BLaER1 treated with 17β-estradiol and CSF1 and Interleukin-3, amounts not matched to agents 10 nM and 100 nM (cell line): Measurements from ENCODE around the gene PRPF6.
"Not testable (repeated sequence)": the region's sequence is repeated elsewhere in the genome, so short reads cannot be mapped to it uniquely, and the experiment has no call there.

Experiments used
- H3K27ac ChIP-seq, 11 experiments: shearing (Covaris generic); formaldehyde crosslinking; 2 replicates each; pipeline ENCODE4 v1.8.1; 2022
- H3K27me3 ChIP-seq, 11 experiments: shearing (Covaris generic); formaldehyde crosslinking; 2 replicates each; pipeline ENCODE4 v1.8.1; 2022
- H3K36me3 ChIP-seq, 11 experiments: shearing (Covaris generic); formaldehyde crosslinking; 2 replicates each; pipeline ENCODE4 v1.8.1; 2022
- H3K4me1 ChIP-seq, 10 experiments: shearing (Covaris generic); formaldehyde crosslinking; 2 replicates each; pipeline ENCODE4 v1.8.1; 2022
- H3K4me2 ChIP-seq, 11 experiments: shearing (Covaris generic); formaldehyde crosslinking; 2 replicates each; pipeline ENCODE4 v1.8.1; 2022
- H3K4me3 ChIP-seq, 10 experiments: shearing (Covaris generic); formaldehyde crosslinking; 2 replicates each; pipeline ENCODE4 v1.8.1; 2022
- H3K9ac ChIP-seq, 11 experiments: shearing (Covaris generic); formaldehyde crosslinking; 2 replicates each; pipeline ENCODE4 v1.8.1; 2022
- H3K9me3 ChIP-seq, 11 experiments: shearing (Covaris generic); formaldehyde crosslinking; replicated peaks in 1 of 11; 2 replicates each; pipeline ENCODE4 v1.8.1; 2022
- H4K20me1 ChIP-seq, 11 experiments: shearing (Covaris generic); formaldehyde crosslinking; 2 replicates each; pipeline ENCODE4 v1.8.1; 2022
- Cebpa-rat ChIP-seq, 11 experiments: shearing (Covaris generic); IDR thresholded peaks; 2 replicates each; pipeline ENCODE4 v1.8.1; 2022

PRPF6 gene

DNA sequence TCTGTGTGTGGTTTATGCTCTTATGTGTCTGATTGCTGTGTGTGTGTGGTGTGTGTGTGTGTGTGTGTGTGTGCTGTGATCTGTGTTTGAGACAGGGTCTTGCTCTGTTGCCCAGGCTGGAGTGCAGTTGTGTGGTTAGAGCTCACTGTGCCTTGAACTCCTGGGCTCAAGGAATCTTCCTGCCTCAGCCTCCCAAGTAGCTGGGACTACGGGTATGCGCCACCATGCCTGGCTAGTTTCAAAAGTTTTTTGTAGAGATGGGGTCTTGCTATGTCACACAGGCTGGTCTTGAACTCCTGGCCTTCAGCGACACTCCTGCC is 7.8 kb upstream of the PRPF6 start:
- H4K20me1 ChIP-seq: peaks cover 0 to 16% (median 0%) of the 10 kb centered on the region in 11 experiments; a peak in 5 of 22 replicates
- no peak overlapping the region for H3K4me3 ChIP-seq
- peaks cover 0 to 9% (median 2%) of the 10 kb centered on the region in 11 experiments; a peak in 14 of 22 replicates for H3K36me3 ChIP-seq
- H3K4me1 ChIP-seq: peaks cover 26 to 55% (median 46%) of the 10 kb centered on the region in 10 experiments
- no peak overlapping the region for H3K27ac ChIP-seq
- TF ChIP-seq Cebpa-rat (IDR thresholded peaks at IDR 0.05): no peak
- H3K4me2 ChIP-seq: peak overlapping the region in 6 of 11 experiments; percentile 48 to 94 (median 77); a peak in 8 of 22 replicates
- H3K9ac ChIP-seq: peak overlapping the region in 2 of 11 experiments; percentile 12 to 26; a peak in 1 of 22 replicates
- H3K27me3 ChIP-seq: no peaks in the 10 kb centered on the region; a peak in 1 of 22 replicates
- peaks cover 0 to 4% (median 1%) of the 10 kb centered on the region in 11 experiments; a peak in 11 of 22 replicates for H3K9me3 ChIP-seq

- H3K4me1 ChIP-seq: peaks cover 27 to 55% (median 46%) of the 10 kb centered on the region in 10 experiments
- H3K4me3 ChIP-seq: peak overlapping the region in 5 of 10 experiments; percentile 16 to 60 (median 40); a peak in 7 of 20 replicates
- H3K9ac ChIP-seq: peak overlapping the region in 8 of 11 experiments; percentile 13 to 60 (median 33); a peak in 8 of 22 replicates
- H3K9me3 ChIP-seq: no peaks in the 10 kb centered on the region
- H4K20me1 ChIP-seq: peaks cover 0 to 23% (median 0%) of the 10 kb centered on the region in 11 experiments; a peak in 5 of 22 replicates
- no peak for TF ChIP-seq Cebpa-rat (IDR thresholded peaks at IDR 0.05)
- no peaks in the 10 kb centered on the region; a peak in 1 of 22 replicates for H3K27me3 ChIP-seq
- H3K27ac ChIP-seq: no peak overlapping the region
- H3K36me3 ChIP-seq: peaks cover 0 to 7% (median 0%) of the 10 kb centered on the region in 11 experiments; a peak in 2 of 22 replicates
- H3K4me2 ChIP-seq: peak overlapping the region; percentile 48 to 94 (median 67)
Observed at GRCh38 chr20:63973636-63974401, 7.1 kb upstream of the PRPF6 start.

GRCh38 chr20:63974402-63975200 is 6.3 kb upstream of the PRPF6 start:
- peaks cover 0 to 23% (median 0%) of the 10 kb centered on the region in 11 experiments; a peak in 5 of 22 replicates for H4K20me1 ChIP-seq
- H3K9ac ChIP-seq: peak overlapping the region in 4 of 11 experiments; percentile 13 to 27 (median 21); a peak in 2 of 22 replicates
- H3K27me3 ChIP-seq: no peaks in the 10 kb centered on the region; a peak in 1 of 22 replicates
- H3K4me1 ChIP-seq: peaks cover 25 to 58% (median 46%) of the 10 kb centered on the region in 10 experiments
- no peak overlapping the region for H3K27ac ChIP-seq
- peak overlapping the region in 10 of 11 experiments; percentile 48 to 94 (median 72); a peak in 12 of 22 replicates for H3K4me2 ChIP-seq
- H3K4me3 ChIP-seq: no peak overlapping the region
- no peak for TF ChIP-seq Cebpa-rat (IDR thresholded peaks at IDR 0.05)
- H3K36me3 ChIP-seq: peaks cover 0 to 7% (median 0%) of the 10 kb centered on the region in 11 experiments; a peak in 2 of 22 replicates
- no peaks in the 10 kb centered on the region for H3K9me3 ChIP-seq

- not testable (repeated sequence) for H3K27me3 ChIP-seq, H3K9ac ChIP-seq, H3K27ac ChIP-seq, H3K4me2 ChIP-seq, H3K9me3 ChIP-seq, H3K36me3 ChIP-seq, H3K4me3 ChIP-seq
- peaks cover 32 to 63% (median 53%) of the 10 kb centered on the region in 10 experiments for H3K4me1 ChIP-seq
- peaks cover 0 to 23% (median 0%) of the 10 kb centered on the region in 11 experiments; a peak in 5 of 22 replicates for H4K20me1 ChIP-seq
Observed at GRCh38 chr20:63976511-63976910, 4.4 kb upstream of the PRPF6 start.

- H3K4me3 ChIP-seq: no peak overlapping the region
- H3K36me3 ChIP-seq: peaks cover 0 to 7% (median 0%) of the 10 kb centered on the region in 11 experiments; a peak in 2 of 22 replicates
- no peak for TF ChIP-seq Cebpa-rat (IDR thresholded peaks at IDR 0.05)
- peaks cover 0 to 28% (median 5%) of the 10 kb centered on the region in 11 experiments; a peak in 14 of 22 replicates for H4K20me1 ChIP-seq
- H3K9me3 ChIP-seq: no peaks in the 10 kb centered on the region
- H3K4me2 ChIP-seq: peak overlapping the region; percentile 97 to 100 (median 100); a peak in 21 of 22 replicates
- H3K4me1 ChIP-seq: peaks cover 38 to 65% (median 56%) of the 10 kb centered on the region in 10 experiments
- no peak overlapping the region for H3K27ac ChIP-seq
- no peaks in the 10 kb centered on the region for H3K27me3 ChIP-seq
- peak overlapping the region in 4 of 11 experiments; percentile 3 to 85 (median 45); a peak in 2 of 22 replicates for H3K9ac ChIP-seq
Observed at GRCh38 chr20:63976980-63977738, 3.8 kb upstream of the PRPF6 start.

DNA sequence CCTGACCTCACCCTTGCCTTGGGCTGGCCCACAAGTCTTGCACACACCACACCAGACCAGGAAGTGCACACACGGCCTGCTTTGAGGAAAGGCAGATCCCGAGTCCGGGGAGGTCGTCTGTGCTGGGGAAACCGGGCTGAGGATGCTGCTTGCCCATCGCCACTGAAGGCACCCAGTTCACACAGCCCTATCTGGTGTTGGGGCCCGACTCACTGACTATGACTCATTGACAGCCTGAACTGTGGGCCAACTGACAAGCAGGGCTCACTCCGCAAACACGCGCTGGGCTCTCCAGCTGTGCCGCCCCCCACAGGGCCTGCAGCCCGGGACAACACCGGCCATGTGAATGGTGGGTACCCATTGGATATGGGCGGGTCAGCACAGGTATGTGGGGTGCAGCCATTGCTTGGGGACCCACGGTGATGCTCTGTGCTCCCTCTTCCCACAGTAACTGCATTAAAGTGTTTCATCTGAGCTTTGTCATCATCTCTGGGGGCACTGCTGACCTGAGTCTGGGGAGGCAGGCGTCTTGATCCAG is 3.1 kb upstream of the PRPF6 start:
- Histone ChIP-seq H3K4me2 (peak overlapping the region; percentile 97 to 100 (median 100)), H3K9me3 (no peaks in the 10 kb centered on the region), H3K27ac (peak overlapping the region in 3 of 11 experiments; percentile 76 to 87 (median 78); a peak in 4 of 22 replicates), H3K4me1 (peaks cover 45 to 67% (median 60%) of the 10 kb centered on the region in 10 experiments), H3K4me3 (peak overlapping the region in 8 of 10 experiments; percentile 60 to 94 (median 84); a peak in 12 of 20 replicates), H4K20me1 (peaks cover 0 to 35% (median 11%) of the 10 kb centered on the region in 11 experiments; a peak in 17 of 22 replicates), H3K36me3 (peaks cover 3 to 11% (median 5%) of the 10 kb centered on the region in 11 experiments), H3K9ac (peak overlapping the region in 6 of 11 experiments; percentile 7 to 85 (median 80); a peak in 7 of 22 replicates), H3K27me3 (no peaks in the 10 kb centered on the region)
- TF ChIP-seq Cebpa-rat (IDR thresholded peaks at IDR 0.05): no peak

DNA sequence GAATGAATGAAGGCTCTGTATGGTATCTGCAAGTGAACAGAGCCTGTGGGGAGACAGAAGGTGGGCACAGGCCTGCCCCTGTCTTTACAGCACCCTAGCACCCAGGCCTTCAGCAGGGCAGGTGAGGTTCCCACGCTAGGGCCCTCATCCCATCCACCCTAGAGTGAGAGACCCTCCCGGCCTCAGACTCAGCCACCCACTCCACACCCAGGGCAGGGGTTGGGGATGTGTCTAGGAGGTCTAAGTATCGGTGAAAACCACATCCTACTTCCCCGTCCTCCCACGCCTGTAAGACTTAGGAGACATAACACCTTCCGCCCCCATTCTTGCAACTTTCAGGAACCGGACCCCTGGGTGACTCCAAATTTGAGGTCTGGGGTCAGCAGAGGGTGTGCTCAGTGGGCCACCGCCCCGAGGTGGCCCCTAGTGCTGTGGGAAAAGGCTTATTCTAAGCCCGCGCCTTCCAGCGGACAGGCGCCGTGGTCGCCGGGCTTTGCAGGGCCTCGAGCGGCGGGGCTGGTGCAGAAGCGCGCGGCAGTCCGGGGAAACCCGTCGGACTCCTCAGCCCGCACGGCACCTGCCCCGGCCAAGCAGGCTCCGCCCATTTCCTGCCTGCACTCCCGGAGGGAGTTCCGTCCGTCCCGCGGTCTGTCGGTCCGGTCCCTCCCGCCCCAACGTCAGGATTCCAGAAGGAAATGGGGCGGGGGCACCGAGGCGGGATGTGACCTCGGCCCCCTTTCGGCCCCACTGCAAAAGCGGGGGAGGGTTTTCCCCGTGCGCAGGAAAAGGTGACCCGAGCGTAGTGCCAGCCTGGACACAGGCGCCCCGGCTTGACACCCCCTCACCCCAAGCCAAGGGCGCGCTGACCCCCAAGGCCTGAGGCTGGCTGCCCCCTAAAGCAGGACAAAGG is 2.4 kb upstream of the PRPF6 start:
- Histone ChIP-seq H3K9ac (peak overlapping the region; percentile 76 to 85 (median 82); a peak in 21 of 22 replicates), H3K36me3 (peaks cover 10 to 19% (median 13%) of the 10 kb centered on the region in 11 experiments), H3K4me1 (peaks cover 48 to 65% (median 61%) of the 10 kb centered on the region in 10 experiments), H3K27me3 (no peaks in the 10 kb centered on the region), H3K4me3 (peak overlapping the region; percentile 60 to 94 (median 86)), H3K4me2 (peak overlapping the region; percentile 97 to 100 (median 100)), H3K9me3 (no peaks in the 10 kb centered on the region), H3K27ac (peak overlapping the region in 9 of 11 experiments; percentile 38 to 87 (median 78); a peak in 14 of 22 replicates), H4K20me1 (peaks cover 0 to 43% (median 19%) of the 10 kb centered on the region in 11 experiments; a peak in 17 of 22 replicates)
- TF ChIP-seq Cebpa-rat (IDR thresholded peaks at IDR 0.05): no peak
